K562 (cell line): ENCODE results near the gene RNF168. TPM values are rescaled to one million over a fixed set of nuclear protein-coding genes. Genes with fewer than 3 reads are reported as not detected.

Experiments used
- ADNP ChIP-seq: fragments of 200-800 bp; sonication (Bioruptor generic); IDR thresholded peaks from 2 replicates; pipeline ENCODE4 v1.6.1; 2016; ENCODE audit warnings: missing genetic modification characterization, missing compliant biosample characterization
- CBFA2T3 ChIP-seq: fragments of 450-650 bp; IDR thresholded peaks from 2 replicates; pipeline ENCODE4 v1.6.1; 2017
- CCNT2 ChIP-seq: IDR thresholded peaks from 2 replicates; pipeline ENCODE4 v1.6.1; 2011; ENCODE audit warnings: borderline replicate concordance, low read depth, mild to moderate bottlenecking, moderate library complexity, mixed read lengths, low read length; ENCODE audit not compliant: insufficient read length; ENCODE audit errors: extremely low read depth
- CHD2 ChIP-seq: IDR thresholded peaks from 2 replicates; pipeline ENCODE4 v1.6.1; 2011; ENCODE audit warnings: low read depth, low read length
- COPS2 ChIP-seq: fragments of 450-650 bp; conservative IDR thresholded peaks from 2 replicates; pipeline ENCODE4 v1.6.1; 2016; ENCODE audit warnings: mild to moderate bottlenecking, moderate library complexity
- CTCFL ChIP-seq: IDR thresholded peaks from 2 replicates; pipeline ENCODE4 v1.6.1; 2011; ENCODE audit warnings: borderline replicate concordance, low read depth, mild to moderate bottlenecking, moderate library complexity, low read length; ENCODE audit not compliant: insufficient read depth, poor library complexity, severe bottlenecking
- DPF2 ChIP-seq: fragments of 450-650 bp; IDR thresholded peaks from 2 replicates; pipeline ENCODE4 v1.6.1; 2016
- FOXM1 ChIP-seq, 2 experiments: fragments of 450-650 bp in 1 of 2; sonication (generic) in 1 of 2; formaldehyde crosslinking in 1 of 2; IDR thresholded peaks; 2 replicates each; pipeline versions ENCODE4 v1.6.1 to v1.9.0; 2017 to 2022; ENCODE audit warnings: low read depth in 2 of 2, mild to moderate bottlenecking in 2 of 2, missing genetic modification reagents in 1 of 2, moderate library complexity in 1 of 2
- HCFC1 ChIP-seq: IDR thresholded peaks from 2 replicates; pipeline ENCODE4 v1.6.1; 2012; ENCODE audit warnings: low read depth, low read length, improper control_type of control experiment
- HIVEP1 ChIP-seq: fragments of 250-450 bp; sonication (Bioruptor Pico); IDR thresholded peaks from 2 replicates; pipeline ENCODE4 v1.4.0; 2020; ENCODE audit warnings: mild to moderate bottlenecking
- HMG20B ChIP-seq: fragments of 250-450 bp; sonication (Bioruptor Pico); IDR thresholded peaks from 2 replicates; pipeline ENCODE4 v1.5.0; 2021; ENCODE audit warnings: mild to moderate bottlenecking
- MTF1 ChIP-seq: fragments of 250-450 bp; sonication (Bioruptor Pico); IDR thresholded peaks from 2 replicates; pipeline ENCODE4 v1.9.0; 2021; ENCODE audit warnings: moderate library complexity, mild to moderate bottlenecking, inconsistent platforms, borderline replicate concordance
- MYNN ChIP-seq, 2 experiments: sonication (generic); formaldehyde crosslinking in 1 of 2; IDR thresholded peaks; 2 replicates each; pipeline versions ENCODE4 v1.5.0 to v1.6.1; 2016 to 2020; ENCODE audit warnings: antibody characterized with exemption in 1 of 2, missing genetic modification reagents in 1 of 2
- NCOA6 ChIP-seq: fragments of 450-650 bp; IDR thresholded peaks from 2 replicates; pipeline ENCODE4 v1.6.1; 2017; ENCODE audit warnings: mild to moderate bottlenecking
- NUFIP1 ChIP-seq: fragments of 450-650 bp; IDR thresholded peaks from 2 replicates; pipeline ENCODE4 v1.6.1; 2018; ENCODE audit not compliant: partially characterized antibody
- SMAD1 ChIP-seq: fragments of 150-350 bp; IDR thresholded peaks from 2 replicates; pipeline ENCODE4 v1.6.1; 2014; ENCODE audit warnings: low read length, low read depth; ENCODE audit not compliant: partially characterized antibody
- ZC3H11A ChIP-seq: IDR thresholded peaks from 2 replicates; pipeline ENCODE4 v1.6.1; 2012; ENCODE audit warnings: low read depth, low read length, improper control_type of control experiment
- ZNF274 ChIP-seq: IDR thresholded peaks from 2 replicates; pipeline ENCODE4 v1.6.1; 2011; ENCODE audit warnings: low read depth, mild to moderate bottlenecking, low read length, moderate library complexity, borderline replicate concordance
- ZNF354B ChIP-seq: fragments of 250-450 bp; sonication (Bioruptor Pico); IDR thresholded peaks from 2 replicates; pipeline ENCODE4 v1.4.0; 2020
- ZNF77 ChIP-seq: fragments of 250-450 bp; sonication (Bioruptor Pico); IDR thresholded peaks from 2 replicates; pipeline ENCODE4 v1.5.0; 2020
- polyA plus RNA-seq, 8 experiments: library from polyadenylated mRNA; depleted of rRNA in 4 of 8; stranded (reverse) in 5 of 8; unstranded in 3 of 8; fragments of >200 nt; fragmentation: Nextera tagmentation in 2 of 8; fragmentation: Illumina TruSeq in 1 of 8; extraction: Ambion mirVana in 2 of 8; extraction: Trizol in 1 of 8; gene quantifications; 2 replicates each; pipeline versions ENCODE4 v1.2.1 to v1.2.3, GENCODE V29; 2011 to 2014; ENCODE audit warnings: inconsistent platforms in 1 of 8, missing spikeins in 1 of 8
- total RNA-seq, 7 experiments: library from RNA; depleted of rRNA in 6 of 7; stranded (reverse); fragments of >200 nt in 6 of 7; fragmentation: Illumina TruSeq in 2 of 7; extraction: Trizol in 2 of 7; gene quantifications; 2 replicates each; pipeline versions ENCODE4 v1.2.1 to v1.2.3, GENCODE V29; 2011 to 2021; ENCODE audit warnings: low replicate concordance in 1 of 7
- TF ChIP-seq, protein P1 (sequence below): sonication (generic); formaldehyde crosslinking; IDR thresholded peaks from 2 replicates; pipeline ENCODE4 v1.8.1; 2023; ENCODE audit warnings: mild to moderate bottlenecking, missing genetic modification reagents
- TF ChIP-seq, protein P2 (sequence below): fragments of 450-650 bp; formaldehyde crosslinking; IDR thresholded peaks from 2 replicates; pipeline ENCODE4 v1.4.0; 2020; ENCODE audit warnings: mild to moderate bottlenecking, moderate library complexity

The RNF168 gene
- total and polyA plus RNA-seq, 9 of the 15 experiments (the other 6 are each of a cell fraction or from before 2014, with no cell fraction given), result 6.0 to 32.1 (median 16.6) TPM

DNA sequence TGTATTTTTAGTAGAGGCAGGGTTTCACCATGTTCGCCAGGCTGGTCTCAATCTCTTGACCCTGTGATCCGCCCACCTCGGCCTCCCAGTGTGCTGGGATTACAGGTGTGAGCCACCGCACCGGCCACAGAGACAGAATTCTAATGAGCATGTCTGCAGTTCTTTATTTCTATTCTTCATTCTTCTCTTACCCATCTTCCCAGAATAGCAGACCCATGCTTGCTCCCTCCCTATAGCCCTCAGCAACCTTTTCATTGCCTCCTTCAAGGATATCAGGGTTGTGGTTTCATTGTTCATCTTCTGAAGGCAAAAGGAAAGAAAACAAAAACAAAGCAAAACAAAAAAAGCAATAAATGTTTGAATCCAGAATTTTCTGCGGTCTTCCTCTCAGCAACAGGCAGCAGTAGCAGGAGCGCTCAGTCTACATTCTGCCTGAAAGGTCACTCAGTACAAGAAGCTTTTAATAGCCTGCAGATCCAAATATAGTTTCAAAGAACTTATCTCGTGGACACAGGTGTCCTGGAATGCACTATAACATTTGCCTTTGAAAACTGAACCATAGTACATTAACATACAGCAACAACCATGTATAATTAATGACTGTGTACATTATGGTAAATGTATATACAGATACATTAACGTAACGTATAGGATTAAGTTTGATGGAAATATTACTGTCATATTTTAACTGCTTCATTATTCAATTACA lies 11.5 kb upstream of the RNF168 start, which contains the start of gene SMCO1 (continued):
- TF ChIP-seq HMG20B (CRISPR knock-in tag), result no peak
- no peak for TF ChIP-seq ZNF274
- TF ChIP-seq HCFC1, result no peak
- TF ChIP-seq COPS2, result no peak
- peak; percentile 86 for TF ChIP-seq CBFA2T3
- peak; percentile 31; the same call in 1 of the 2 replicates for TF ChIP-seq NCOA6
- no peak for TF ChIP-seq MTF1
- peak; percentile 71; the same call in 1 of the 2 replicates for TF ChIP-seq DPF2
- TF ChIP-seq ZC3H11A, result no peak
- peak; percentile 45; the same call in 1 of the 2 replicates for TF ChIP-seq FOXM1 (IDR thresholded peaks at IDR 0.05; ENCODE audit: low read depth)
- no peak for TF ChIP-seq FOXM1 (CRISPR knock-in tag; IDR thresholded peaks at IDR 0.05; ENCODE audit: low read depth)
- no peak for TF ChIP-seq CHD2
- no peak for TF ChIP-seq ZNF354B (CRISPR knock-in tag)
- no peak for TF ChIP-seq HIVEP1 (CRISPR knock-in tag)
- no peak for TF ChIP-seq MYNN (IDR thresholded peaks at IDR 0.05)
- TF ChIP-seq MYNN (CRISPR knock-in tag; IDR thresholded peaks at IDR 0.05), result no peak
- no peak for TF ChIP-seq NUFIP1
- no peak for TF ChIP-seq ZNF77 (CRISPR knock-in tag)
- TF ChIP-seq ADNP (tag), result no peak
- TF ChIP-seq CCNT2, result peak; percentile 36
- TF ChIP-seq CTCFL, result no peak
- TF ChIP-seq, protein P1, sequence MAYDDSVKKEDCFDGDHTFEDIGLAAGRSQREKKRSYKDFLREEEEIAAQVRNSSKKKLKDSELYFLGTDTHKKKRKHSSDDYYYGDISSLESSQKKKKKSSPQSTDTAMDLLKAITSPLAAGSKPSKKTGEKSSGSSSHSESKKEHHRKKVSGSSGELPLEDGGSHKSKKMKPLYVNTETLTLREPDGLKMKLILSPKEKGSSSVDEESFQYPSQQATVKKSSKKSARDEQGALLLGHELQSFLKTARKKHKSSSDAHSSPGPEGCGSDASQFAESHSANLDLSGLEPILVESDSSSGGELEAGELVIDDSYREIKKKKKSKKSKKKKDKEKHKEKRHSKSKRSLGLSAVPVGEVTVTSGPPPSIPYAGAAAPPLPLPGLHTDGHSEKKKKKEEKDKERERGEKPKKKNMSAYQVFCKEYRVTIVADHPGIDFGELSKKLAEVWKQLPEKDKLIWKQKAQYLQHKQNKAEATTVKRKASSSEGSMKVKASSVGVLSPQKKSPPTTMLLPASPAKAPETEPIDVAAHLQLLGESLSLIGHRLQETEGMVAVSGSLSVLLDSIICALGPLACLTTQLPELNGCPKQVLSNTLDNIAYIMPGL (CRISPR knock-in tag), result no peak
- TF ChIP-seq SMAD1, result no peak
- TF ChIP-seq, protein P2, sequence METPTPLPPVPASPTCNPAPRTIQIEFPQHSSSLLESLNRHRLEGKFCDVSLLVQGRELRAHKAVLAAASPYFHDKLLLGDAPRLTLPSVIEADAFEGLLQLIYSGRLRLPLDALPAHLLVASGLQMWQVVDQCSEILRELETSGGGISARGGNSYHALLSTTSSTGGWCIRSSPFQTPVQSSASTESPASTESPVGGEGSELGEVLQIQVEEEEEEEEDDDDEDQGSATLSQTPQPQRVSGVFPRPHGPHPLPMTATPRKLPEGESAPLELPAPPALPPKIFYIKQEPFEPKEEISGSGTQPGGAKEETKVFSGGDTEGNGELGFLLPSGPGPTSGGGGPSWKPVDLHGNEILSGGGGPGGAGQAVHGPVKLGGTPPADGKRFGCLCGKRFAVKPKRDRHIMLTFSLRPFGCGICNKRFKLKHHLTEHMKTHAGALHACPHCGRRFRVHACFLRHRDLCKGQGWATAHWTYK (CRISPR knock-in tag), result no peak
